Neural progenitor cell (in vitro differentiated cells): ENCODE data around the gene ORM1. TPM values are rescaled to one million over a fixed set of nuclear protein-coding genes. Genes with fewer than 3 reads are reported as not detected.

Experiments
- DNase-seq: peaks from one replicate; pipeline ENCODE4 v3.0.0-alpha.2; 2016; ENCODE audit warnings: low spot score
- H2AFZ ChIP-seq: fragments of 200-600 bp; sonication (generic); replicated peaks from 2 replicates; pipeline ENCODE4 v1.6.1; 2016; ENCODE audit warnings: antibody characterized with exemption
- H3F3A ChIP-seq: fragments of 200-600 bp; sonication (generic); 2 replicates; pipeline ENCODE4 v1.6.1; 2016; ENCODE audit warnings: antibody characterized with exemption, low read depth
- H3K27ac ChIP-seq: fragments of 200-600 bp; sonication (generic); 2 replicates; pipeline ENCODE4 v1.5.1; 2016; ENCODE audit warnings: mild to moderate bottlenecking
- H3K27me3 ChIP-seq: fragments of 200-600 bp; sonication (generic); 2 replicates; pipeline ENCODE4 v1.6.1; 2016; ENCODE audit warnings: mild to moderate bottlenecking, moderate library complexity
- H3K36me3 ChIP-seq: fragments of 200-600 bp; sonication (generic); 2 replicates; pipeline ENCODE4 v1.5.1; 2016
- H3K4me1 ChIP-seq: fragments of 200-600 bp; sonication (generic); 2 replicates; pipeline ENCODE4 v1.6.1; 2016; ENCODE audit warnings: mixed run types
- H3K4me2 ChIP-seq: fragments of 200-600 bp; sonication (generic); 2 replicates; pipeline ENCODE4 v1.6.1; 2016
- H3K4me3 ChIP-seq: fragments of 200-600 bp; sonication (generic); 2 replicates; pipeline ENCODE4 v1.5.1; 2016
- H3K79me2 ChIP-seq: fragments of 200-600 bp; sonication (generic); 2 replicates; pipeline ENCODE4 v1.6.1; 2016; ENCODE audit warnings: low read depth
- H3K9ac ChIP-seq: fragments of 200-600 bp; sonication (generic); 2 replicates; pipeline ENCODE4 v1.6.1; 2016
- H3K9me3 ChIP-seq: fragments of 200-600 bp; sonication (generic); 2 replicates; pipeline ENCODE4 v1.5.1; 2016; ENCODE audit warnings: low read depth
- H4K20me1 ChIP-seq: fragments of 200-600 bp; sonication (generic); 2 replicates; pipeline ENCODE4 v1.6.1; 2016; ENCODE audit warnings: low read depth
- H3K27ac Mint-ChIP-seq: 3 replicates; pipeline ENCODE4 v1.8.0; 2021; ENCODE audit warnings: mixed read lengths
- H3K27me3 Mint-ChIP-seq: 2 replicates; pipeline ENCODE4 v1.8.0; 2022; ENCODE audit warnings: low read depth, mild to moderate bottlenecking, inconsistent platforms, moderate library complexity, mixed read lengths; ENCODE audit not compliant: insufficient read depth
- H3K36me3 Mint-ChIP-seq: 3 replicates; pipeline ENCODE4 v1.8.0; 2021; ENCODE audit warnings: mixed read lengths
- H3K4me1 Mint-ChIP-seq: 3 replicates; pipeline ENCODE4 v1.8.0; 2021; ENCODE audit warnings: mixed read lengths
- H3K4me3 Mint-ChIP-seq: 3 replicates; pipeline ENCODE4 v1.8.0; 2021; ENCODE audit warnings: mild to moderate bottlenecking, moderate library complexity, mixed read lengths
- H3K9me3 Mint-ChIP-seq: 3 replicates; pipeline ENCODE4 v1.8.0; 2020; ENCODE audit warnings: mixed read lengths
- CTCF ChIP-seq: fragments of 200-600 bp; sonication (generic); IDR thresholded peaks from 2 replicates; pipeline ENCODE4 v1.5.1; 2017; ENCODE audit warnings: antibody characterized with exemption, mild to moderate bottlenecking
- EZH2 ChIP-seq: fragments of 200-600 bp; sonication (generic); IDR thresholded peaks from 2 replicates; pipeline ENCODE4 v1.6.1; 2017; ENCODE audit warnings: antibody characterized with exemption, mild to moderate bottlenecking, moderate library complexity
- EZH2phosphoT487 ChIP-seq: fragments of 200-600 bp; sonication (generic); IDR thresholded peaks from 2 replicates; pipeline ENCODE4 v1.6.1; 2017; ENCODE audit warnings: antibody characterized with exemption
- total RNA-seq: library from RNA; depleted of rRNA; stranded (reverse); fragments of >200 nt; gene quantifications from 2 replicates; pipeline ENCODE4 v1.2.3, GENCODE V29; 2015; ENCODE audit warnings: low replicate concordance

ORM1 gene
- total RNA-seq, 1 donor from 2014 or later = not detected

- Histone ChIP-seq H3F3A (no peaks in the 10 kb centered on the region), H3K4me2 (no peak overlapping the region), H3K4me1 (peaks cover 15% of the 10 kb centered on the region), H3K4me3 (no peak overlapping the region), H3K9me3 (no peaks in the 10 kb centered on the region), H3K36me3 (no peaks in the 10 kb centered on the region), H3K79me2 (no peaks in the 10 kb centered on the region), H3K9ac (no peak overlapping the region), H2AFZ (no peak overlapping the region), H4K20me1 (no peaks in the 10 kb centered on the region), H3K27ac (no peak overlapping the region), H3K27me3 (no peaks in the 10 kb centered on the region)
- no peak for DNase-seq
- Mint-ChIP-seq H3K27ac (no peak overlapping the region), H3K4me1 (peaks cover 17% of the 10 kb centered on the region), H3K4me3 (no peak overlapping the region), H3K36me3 (peaks cover 7% of the 10 kb centered on the region), H3K9me3 (no peaks in the 10 kb centered on the region), H3K27me3 (peaks cover 7% of the 10 kb centered on the region)
- no peak for TF ChIP-seq EZH2phosphoT487
- no peak for TF ChIP-seq EZH2
- TF ChIP-seq CTCF = no peak
Observed at GRCh38 chr9:114366334-114367128, 43.6 kb downstream of the ORM1 start.

DNA sequence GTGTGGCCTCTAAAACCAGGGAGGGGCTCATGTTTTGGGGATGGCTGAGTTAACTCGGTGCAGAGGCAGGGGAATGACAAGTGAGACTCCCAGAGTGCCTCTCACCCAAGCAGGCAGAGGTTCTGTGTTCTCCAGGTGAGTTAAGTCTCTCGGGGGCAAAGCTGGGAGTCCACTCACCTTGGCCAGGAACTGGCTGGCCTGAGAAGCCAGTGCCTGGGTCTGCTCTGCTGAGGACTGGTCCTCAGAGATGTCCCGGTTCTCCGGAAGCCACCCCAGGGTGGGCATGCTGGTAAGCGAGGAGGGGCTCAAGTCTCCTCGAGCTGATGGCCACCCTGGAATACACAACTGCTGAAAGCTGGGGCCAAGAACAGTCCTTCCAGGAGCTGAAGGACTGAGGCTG, 44.5 kb downstream of the ORM1 start:
- Histone ChIP-seq H3K9me3 (no peaks in the 10 kb centered on the region), H3K4me1 (peaks cover 15% of the 10 kb centered on the region), H3K36me3 (no peaks in the 10 kb centered on the region), H3K9ac (no peak overlapping the region), H3K4me2 (no peak overlapping the region), H3K4me3 (no peak overlapping the region), H3F3A (no peaks in the 10 kb centered on the region), H3K27ac (no peak overlapping the region), H3K27me3 (no peaks in the 10 kb centered on the region), H2AFZ (no peak overlapping the region), H4K20me1 (no peaks in the 10 kb centered on the region), H3K79me2 (no peaks in the 10 kb centered on the region)
- no peak for TF ChIP-seq EZH2phosphoT487
- TF ChIP-seq EZH2 = no peak
- Mint-ChIP-seq H3K9me3 (no peaks in the 10 kb centered on the region), H3K4me3 (peak overlapping the region; percentile 27), H3K27ac (no peak overlapping the region), H3K4me1 (peaks cover 23% of the 10 kb centered on the region), H3K27me3 (peaks cover 5% of the 10 kb centered on the region), H3K36me3 (peaks cover 7% of the 10 kb centered on the region)
- DNase-seq = no peak

DNA sequence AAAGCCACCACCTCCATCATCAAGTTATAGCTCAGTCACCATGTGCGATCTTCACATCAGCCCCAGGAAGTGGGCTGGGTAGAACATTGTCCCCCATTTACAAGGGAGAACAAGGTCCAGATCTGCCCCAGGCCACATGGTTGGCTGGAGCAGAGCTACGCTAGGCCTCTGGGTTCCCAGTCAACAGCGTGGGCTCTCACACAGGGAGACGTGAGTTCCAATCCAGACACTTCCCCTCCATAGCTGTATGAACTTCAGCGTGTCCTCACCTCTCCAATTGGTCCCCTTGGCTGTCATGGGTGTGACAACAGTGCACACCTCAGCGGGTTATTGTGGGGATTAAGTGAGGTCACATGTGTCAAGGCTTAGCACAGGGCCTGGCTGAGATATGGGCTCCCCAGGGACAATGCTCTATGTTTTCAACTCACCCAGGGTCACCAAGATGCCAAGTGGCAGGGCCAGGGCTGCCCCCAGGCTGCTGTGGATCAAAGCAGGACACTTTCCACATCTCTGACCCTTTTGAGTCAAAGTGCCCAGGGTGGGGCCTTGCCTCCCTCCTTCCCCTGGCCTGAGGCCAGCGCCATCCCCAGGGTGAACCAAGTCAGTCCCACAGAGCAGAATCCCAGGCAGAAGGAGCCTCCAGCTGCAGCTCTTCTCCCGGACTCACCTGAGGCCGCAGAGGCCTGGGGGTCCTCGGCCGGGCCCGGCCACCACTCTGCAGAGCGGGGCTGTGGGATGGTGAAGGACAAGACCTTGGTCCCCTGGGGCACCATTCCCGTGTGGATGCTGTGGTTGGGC, 45.1 kb downstream of the ORM1 start:
- H4K20me1 ChIP-seq = no peaks in the 10 kb centered on the region
- Mint-ChIP-seq H3K4me3 (no peak overlapping the region), H3K36me3 (peaks cover 7% of the 10 kb centered on the region), H3K4me1 (peaks cover 23% of the 10 kb centered on the region), H3K27me3 (peaks cover 5% of the 10 kb centered on the region), H3K27ac (no peak overlapping the region), H3K9me3 (no peaks in the 10 kb centered on the region)
- no peak for DNase-seq
- no peaks in the 10 kb centered on the region for H3F3A ChIP-seq
- no peaks in the 10 kb centered on the region for H3K79me2 ChIP-seq
- no peaks in the 10 kb centered on the region for H3K27me3 ChIP-seq
- H3K4me2 ChIP-seq = no peak overlapping the region
- peaks cover 15% of the 10 kb centered on the region for H3K4me1 ChIP-seq
- TF ChIP-seq EZH2 (no peak), CTCF (no peak), EZH2phosphoT487 (no peak)
- no peaks in the 10 kb centered on the region for H3K36me3 ChIP-seq
- H2AFZ ChIP-seq = no peak overlapping the region
- no peak overlapping the region for H3K4me3 ChIP-seq
- H3K9ac ChIP-seq = no peak overlapping the region
- no peak overlapping the region for H3K27ac ChIP-seq
- H3K9me3 ChIP-seq = no peaks in the 10 kb centered on the region
